Bone marrow (tissue), 2 donors: Measurements from ENCODE around the gene ELP1.
A peak's percentile ranks its signal among the peaks of the same experiment; 100 is the strongest.
"Not testable (repeated sequence)": the region's sequence is repeated elsewhere in the genome, so short reads cannot be mapped to it uniquely, and the experiment has no call there.

Experiments
- DNase-seq, 2 donors: peaks; one replicate each; lab custom pipeline; 2025; lab: John Stamatoyannopoulos, UW

ELP1 gene

GRCh38 chr9:108933718-108934322 lies at the start of gene ELP1:
Gene ELP1 (minus strand): TSS chr9:108934124. CDS start chr9:108931146, 2,978 bp downstream.
- peak; percentile 82 to 84 for DNase-seq

- no peak for DNase-seq
Measured at GRCh38 chr9:108980893-108981292, 47.0 kb upstream of the ELP1 start.

GRCh38 chr9:108978205-108978604 lies 44.3 kb upstream of the ELP1 start:
- DNase-seq, result no peak

- no peak for DNase-seq
Measured at GRCh38 chr9:108973895-108974294, 40.0 kb upstream of the ELP1 start.

GRCh38 chr9:108972626-108973209 lies 38.8 kb upstream of the ELP1 start:
- no peak for DNase-seq

GRCh38 chr9:108972186-108972585 lies 38.3 kb upstream of the ELP1 start:
- DNase-seq, result no peak

- DNase-seq, result not testable (repeated sequence)
Measured at GRCh38 chr9:108971392-108971791, 37.5 kb upstream of the ELP1 start.

- DNase-seq, result no peak
Measured at GRCh38 chr9:108967916-108968315, 34.0 kb upstream of the ELP1 start.

- DNase-seq, result no peak
Measured at GRCh38 chr9:108963459-108964143, 29.7 kb upstream of the ELP1 start.

- DNase-seq, result no peak
Measured at GRCh38 chr9:108961151-108961550, 27.2 kb upstream of the ELP1 start.

GRCh38 chr9:108960331-108960730 lies 26.4 kb upstream of the ELP1 start:
- no peak for DNase-seq

GRCh38 chr9:108956631-108957026 lies 22.7 kb upstream of the ELP1 start:
- DNase-seq, result no peak

GRCh38 chr9:108956022-108956630 lies 22.2 kb upstream of the ELP1 start:
- DNase-seq, result no peak

- DNase-seq, result peak in 1 of 2 donors; percentile 15
Measured at GRCh38 chr9:108953983-108954574, 20.2 kb upstream of the ELP1 start.

- no peak for DNase-seq
Measured at GRCh38 chr9:108951578-108951977, 17.7 kb upstream of the ELP1 start.

- no peak for DNase-seq
Measured at GRCh38 chr9:108950168-108950567, 16.2 kb upstream of the ELP1 start.

- no peak for DNase-seq
Measured at GRCh38 chr9:108939975-108940374, 6.1 kb upstream of the ELP1 start.

- DNase-seq, result no peak
Measured at GRCh38 chr9:108937561-108938305, 3.8 kb upstream of the ELP1 start.

GRCh38 chr9:108934323-108934893 lies 484 bp upstream of the ELP1 start, which contains the start of gene ABITRAM:
Gene ABITRAM (plus strand): TSS chr9:108934400. CDS start chr9:108934487, 87 bp downstream.
- peak in 1 of 2 donors; percentile 80 for DNase-seq

GRCh38 chr9:108933231-108933717 lies 650 bp downstream of the ELP1 start:
- DNase-seq, result no peak

GRCh38 chr9:108928386-108928785 lies 5.5 kb downstream of the ELP1 start:
- no peak for DNase-seq
